Mesendoderm (in vitro differentiated cells): ENCODE measurements around the gene CUX1.

Source experiments
- DNase-seq: peaks from one replicate; pipeline ENCODE4 v3.0.0; 2013
- H2AK5ac ChIP-seq: 2 replicates; pipeline ENCODE4 v1.6.1; 2013; ENCODE audit warnings: low read length, inconsistent platforms
- H2BK120ac ChIP-seq: 2 replicates; pipeline ENCODE4 v1.6.1; 2013; ENCODE audit warnings: low read depth, mild to moderate bottlenecking, low read length, moderate library complexity, mixed read lengths
- H2BK15ac ChIP-seq: replicated peaks from 2 replicates; pipeline ENCODE4 v1.6.1; 2013; ENCODE audit warnings: low read depth, mild to moderate bottlenecking, moderate library complexity
- H2BK5ac ChIP-seq: 2 replicates; pipeline ENCODE4 v1.6.1; 2013; ENCODE audit warnings: low read length, inconsistent platforms
- H3K18ac ChIP-seq: 2 replicates; pipeline ENCODE4 v1.6.1; 2013; ENCODE audit warnings: mild to moderate bottlenecking, low read length, mixed read lengths
- H3K23ac ChIP-seq: one replicate; pipeline ENCODE4 v1.6.1; 2013; ENCODE audit warnings: low read length
- H3K27ac ChIP-seq: 2 replicates; pipeline ENCODE4 v1.5.1; 2013; ENCODE audit warnings: low read depth, mild to moderate bottlenecking, inconsistent platforms, low read length, moderate library complexity
- H3K27me3 ChIP-seq: 2 replicates; pipeline ENCODE4 v1.6.1; 2013; ENCODE audit warnings: low read length, control low read depth, mild to moderate bottlenecking, inconsistent platforms; ENCODE audit not compliant: insufficient read depth, poor library complexity
- H3K36me3 ChIP-seq: 2 replicates; pipeline ENCODE4 v1.6.1; 2013; ENCODE audit warnings: low read length, inconsistent platforms; ENCODE audit not compliant: control insufficient read depth, insufficient read depth
- H3K4ac ChIP-seq: one replicate; pipeline ENCODE4 v1.6.1; 2013; ENCODE audit warnings: low read depth, mild to moderate bottlenecking, low read length, moderate library complexity
- H3K4me1 ChIP-seq: 2 replicates; pipeline ENCODE4 v1.6.1; 2013; ENCODE audit warnings: low read depth, low read length, inconsistent platforms; ENCODE audit not compliant: control insufficient read depth
- H3K4me2 ChIP-seq: 2 replicates; pipeline ENCODE4 v1.6.1; 2013; ENCODE audit warnings: low read length
- H3K4me3 ChIP-seq: 2 replicates; pipeline ENCODE4 v1.5.1; 2013; ENCODE audit warnings: mild to moderate bottlenecking, low read length
- H3K56ac ChIP-seq: one replicate; pipeline ENCODE4 v1.6.1; 2013; ENCODE audit warnings: low read length
- H3K79me1 ChIP-seq: 2 replicates; pipeline ENCODE4 v1.6.1; 2013; ENCODE audit warnings: low read length, inconsistent platforms
- H3K79me2 ChIP-seq: 2 replicates; pipeline ENCODE4 v1.6.1; 2013; ENCODE audit warnings: mild to moderate bottlenecking, low read length; ENCODE audit not compliant: control insufficient read depth, insufficient read depth
- H3K9ac ChIP-seq: 2 replicates; pipeline ENCODE4 v1.6.1; 2013; ENCODE audit warnings: low read length, inconsistent platforms
- H4K5ac ChIP-seq: one replicate; pipeline ENCODE4 v1.6.1; 2013; ENCODE audit warnings: low read length
- H4K8ac ChIP-seq: one replicate; pipeline ENCODE4 v1.6.1; 2013; ENCODE audit warnings: low read depth, mild to moderate bottlenecking, control low read depth, low read length, moderate library complexity
- WGBS: extraction: QIAGEN DNeasy Blood & Tissue Kit; methylation state at CpG from one replicate; pipeline ENCODE4 v1.1.7; 2013; ENCODE audit warnings: low lambda C conversion rate, missing lambda C conversion rate; ENCODE audit not compliant: insufficient coverage; ENCODE audit errors: extremely low coverage; 5-methylcytosine and 5-hydroxymethylcytosine counted together

The CUX1 gene

GRCh38 chr7:102195361-102195760, 377.9 kb downstream of the CUX1 start:
- Histone ChIP-seq H3K79me1 (no peaks in the 10 kb centered on the region), H2BK15ac (no peak overlapping the region), H2BK5ac (no peak overlapping the region), H2BK120ac (no peak overlapping the region), H4K5ac (no peak overlapping the region), H3K18ac (no peak overlapping the region), H3K27ac (no peak overlapping the region), H3K23ac (no peak overlapping the region), H4K8ac (no peak overlapping the region), H3K56ac (no peak overlapping the region), H3K4me3 (no peak overlapping the region), H3K79me2 (no peaks in the 10 kb centered on the region), H3K36me3 (peaks cover 10% of the 10 kb centered on the region), H3K4me2 (no peak overlapping the region), H3K4ac (no peak overlapping the region), H2AK5ac (no peak overlapping the region), H3K4me1 (no peaks in the 10 kb centered on the region), H3K9ac (no peak overlapping the region), H3K27me3 (no peaks in the 10 kb centered on the region)
- DNase-seq: no peak
- WGBS: no CpG with 5 or more reads among the region's 34 CpGs

GRCh38 chr7:102196028-102196427, 378.6 kb downstream of the CUX1 start:
- DNase-seq: no peak
- Histone ChIP-seq H3K18ac (no peak overlapping the region), H3K4ac (no peak overlapping the region), H4K8ac (no peak overlapping the region), H3K27me3 (no peaks in the 10 kb centered on the region), H3K27ac (no peak overlapping the region), H3K4me2 (no peak overlapping the region), H2BK5ac (no peak overlapping the region), H4K5ac (no peak overlapping the region), H3K36me3 (peaks cover 10% of the 10 kb centered on the region), H3K4me3 (no peak overlapping the region), H3K56ac (no peak overlapping the region), H2BK15ac (no peak overlapping the region), H2BK120ac (no peak overlapping the region), H3K23ac (no peak overlapping the region), H3K79me1 (no peaks in the 10 kb centered on the region), H2AK5ac (no peak overlapping the region), H3K4me1 (no peaks in the 10 kb centered on the region), H3K79me2 (no peaks in the 10 kb centered on the region), H3K9ac (no peak overlapping the region)
- no CpG with 5 or more reads among the region's 25 CpGs for WGBS

- Histone ChIP-seq H3K4me1 (no peaks in the 10 kb centered on the region), H3K18ac (no peak overlapping the region), H2AK5ac (no peak overlapping the region), H3K23ac (no peak overlapping the region), H4K5ac (no peak overlapping the region), H3K36me3 (peaks cover 14% of the 10 kb centered on the region), H3K27me3 (no peaks in the 10 kb centered on the region), H3K56ac (no peak overlapping the region), H3K4me3 (no peak overlapping the region), H3K9ac (no peak overlapping the region), H2BK120ac (no peak overlapping the region), H3K79me1 (no peaks in the 10 kb centered on the region), H2BK5ac (no peak overlapping the region), H3K79me2 (no peaks in the 10 kb centered on the region), H2BK15ac (no peak overlapping the region), H4K8ac (no peak overlapping the region), H3K4me2 (no peak overlapping the region), H3K27ac (no peak overlapping the region), H3K4ac (no peak overlapping the region)
- no peak for DNase-seq
- no CpG with 5 or more reads among the region's 17 CpGs for WGBS
Measured at GRCh38 chr7:102197161-102197560, 379.7 kb downstream of the CUX1 start.

GRCh38 chr7:102197599-102197998, 380.2 kb downstream of the CUX1 start:
- Histone ChIP-seq H4K5ac (no peak overlapping the region), H2BK120ac (no peak overlapping the region), H3K4me3 (no peak overlapping the region), H3K56ac (no peak overlapping the region), H2BK15ac (no peak overlapping the region), H3K9ac (no peak overlapping the region), H4K8ac (no peak overlapping the region), H3K27me3 (no peaks in the 10 kb centered on the region), H3K79me1 (no peaks in the 10 kb centered on the region), H3K79me2 (no peaks in the 10 kb centered on the region), H3K18ac (no peak overlapping the region), H3K36me3 (peaks cover 17% of the 10 kb centered on the region), H2AK5ac (no peak overlapping the region), H3K27ac (no peak overlapping the region), H3K23ac (no peak overlapping the region), H3K4me1 (no peaks in the 10 kb centered on the region), H3K4ac (no peak overlapping the region), H3K4me2 (no peak overlapping the region), H2BK5ac (no peak overlapping the region)
- DNase-seq: no peak
- WGBS: no CpG with 5 or more reads among the region's 12 CpGs

GRCh38 chr7:102198417-102198956, 381.1 kb downstream of the CUX1 start:
- H3K56ac ChIP-seq: no peak overlapping the region
- H3K9ac ChIP-seq: no peak overlapping the region
- H3K27me3 ChIP-seq: no peaks in the 10 kb centered on the region
- no peak overlapping the region for H3K18ac ChIP-seq
- H3K79me2 ChIP-seq: no peaks in the 10 kb centered on the region
- H2BK5ac ChIP-seq: no peak overlapping the region
- no peak overlapping the region for H2BK15ac ChIP-seq
- no peak overlapping the region for H3K4me2 ChIP-seq
- WGBS: no CpG with 5 or more reads among the region's 14 CpGs
- H3K4ac ChIP-seq: no peak overlapping the region
- no peak overlapping the region for H4K8ac ChIP-seq
- H4K5ac ChIP-seq: no peak overlapping the region
- no peaks in the 10 kb centered on the region for H3K79me1 ChIP-seq
- no peak overlapping the region for H3K23ac ChIP-seq
- no peak overlapping the region for H2BK120ac ChIP-seq
- H2AK5ac ChIP-seq: no peak overlapping the region
- H3K27ac ChIP-seq: no peak overlapping the region
- no peak for DNase-seq
- H3K4me1 ChIP-seq: no peaks in the 10 kb centered on the region
- no peak overlapping the region for H3K4me3 ChIP-seq
- peaks cover 17% of the 10 kb centered on the region for H3K36me3 ChIP-seq

- H4K5ac ChIP-seq: no peak overlapping the region
- H3K4me1 ChIP-seq: no peaks in the 10 kb centered on the region
- WGBS: no CpG with 5 or more reads among the region's 27 CpGs
- H3K27me3 ChIP-seq: no peaks in the 10 kb centered on the region
- H3K56ac ChIP-seq: no peak overlapping the region
- H3K36me3 ChIP-seq: peaks cover 24% of the 10 kb centered on the region
- no peak overlapping the region for H3K4ac ChIP-seq
- H4K8ac ChIP-seq: no peak overlapping the region
- no peak overlapping the region for H3K23ac ChIP-seq
- H3K4me2 ChIP-seq: no peak overlapping the region
- H2AK5ac ChIP-seq: no peak overlapping the region
- no peaks in the 10 kb centered on the region for H3K79me1 ChIP-seq
- H3K27ac ChIP-seq: no peak overlapping the region
- no peak overlapping the region for H3K4me3 ChIP-seq
- no peak overlapping the region for H3K9ac ChIP-seq
- no peak overlapping the region for H2BK15ac ChIP-seq
- H2BK5ac ChIP-seq: no peak overlapping the region
- no peak overlapping the region for H2BK120ac ChIP-seq
- H3K79me2 ChIP-seq: no peaks in the 10 kb centered on the region
- H3K18ac ChIP-seq: no peak overlapping the region
- no peak for DNase-seq
Measured at GRCh38 chr7:102201576-102201975, 384.1 kb downstream of the CUX1 start.
